ENCODE results near the gene DUOXA1.

The DUOXA1 gene

DNA sequence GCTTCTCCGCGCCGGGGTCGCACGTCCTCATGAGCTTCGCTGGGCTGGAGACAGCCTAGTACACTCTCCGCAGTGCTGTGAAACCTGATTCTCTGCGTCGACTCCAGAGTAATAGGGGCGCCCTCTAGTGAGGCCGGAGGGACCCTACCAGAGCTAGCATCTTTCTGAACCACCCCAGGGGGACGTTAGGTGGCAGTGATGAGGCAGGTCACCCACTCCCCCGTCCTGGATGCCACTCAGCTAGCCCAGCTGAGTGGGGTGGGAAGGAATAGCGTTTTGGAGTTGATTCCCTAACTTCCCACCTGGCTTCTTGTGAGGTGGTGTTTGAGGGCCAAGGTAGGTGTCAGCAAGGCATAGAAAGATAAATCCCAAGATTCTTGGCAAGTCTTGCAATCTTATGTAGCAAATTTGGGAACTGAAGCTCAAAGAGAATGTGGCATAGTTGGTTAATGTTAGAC is 11.5 kb downstream of the DUOXA1 start:
- peaks cover 0 to 67% (median 49%) of the 10 kb centered on the region in 5 experiments for H3K27me3 ChIP-seq (replicated peaks in 2 of 5; ENCODE audit: control insufficient read depth in 4 of 5, insufficient read depth in 5 of 5, low read length in 4 of 5)
- peaks cover 0 to 34% (median 18%) of the 10 kb centered on the region in 4 experiments for H3K4me1 ChIP-seq (ENCODE audit: control extremely low read depth in 1 of 4, control insufficient read depth in 4 of 4, insufficient read depth in 4 of 4, low read length in 3 of 4)
- H3K4me3 ChIP-seq (ENCODE audit: control insufficient read depth in 1 of 7, extremely low read depth in 1 of 7, insufficient read depth in 4 of 7, low read depth in 2 of 7, low read length in 6 of 7), result peak overlapping the region in 4 of 7 experiments; percentile 10 to 58 (median 56)
- 0% methylated on average over 14 of the region's 14 CpGs for WGBS (ENCODE audit: insufficient coverage)
- H3K27ac ChIP-seq (ENCODE audit: insufficient read depth in 1 of 2, low read depth in 1 of 2, low read length in 2 of 2, poor library complexity in 1 of 2, severe bottlenecking in 2 of 2), result no peak overlapping the region
- H3K9me3 ChIP-seq (ENCODE audit: control extremely low read depth in 1 of 5, control insufficient read depth in 4 of 5, insufficient read depth in 2 of 5, low read depth in 1 of 5, low read length in 4 of 5), result no peaks in the 10 kb centered on the region
- CTCF ChIA-PET, result interaction anchor here (0.6 to 1.8 kb wide), 21 partner anchors 8 to 529 kb away, joined by 3 to 13 read pairs (median 4); partner anchors contain the start of genes DUOX1 and DUOXA1
- POLR2A ChIA-PET, result no interaction called here
- DNase-seq, result peak; percentile 89 to 94 (median 91)
- H3K36me3 ChIP-seq (ENCODE audit: control insufficient read depth in 4 of 4, insufficient read depth in 4 of 4, low read length in 3 of 4), result no peaks in the 10 kb centered on the region

DNA sequence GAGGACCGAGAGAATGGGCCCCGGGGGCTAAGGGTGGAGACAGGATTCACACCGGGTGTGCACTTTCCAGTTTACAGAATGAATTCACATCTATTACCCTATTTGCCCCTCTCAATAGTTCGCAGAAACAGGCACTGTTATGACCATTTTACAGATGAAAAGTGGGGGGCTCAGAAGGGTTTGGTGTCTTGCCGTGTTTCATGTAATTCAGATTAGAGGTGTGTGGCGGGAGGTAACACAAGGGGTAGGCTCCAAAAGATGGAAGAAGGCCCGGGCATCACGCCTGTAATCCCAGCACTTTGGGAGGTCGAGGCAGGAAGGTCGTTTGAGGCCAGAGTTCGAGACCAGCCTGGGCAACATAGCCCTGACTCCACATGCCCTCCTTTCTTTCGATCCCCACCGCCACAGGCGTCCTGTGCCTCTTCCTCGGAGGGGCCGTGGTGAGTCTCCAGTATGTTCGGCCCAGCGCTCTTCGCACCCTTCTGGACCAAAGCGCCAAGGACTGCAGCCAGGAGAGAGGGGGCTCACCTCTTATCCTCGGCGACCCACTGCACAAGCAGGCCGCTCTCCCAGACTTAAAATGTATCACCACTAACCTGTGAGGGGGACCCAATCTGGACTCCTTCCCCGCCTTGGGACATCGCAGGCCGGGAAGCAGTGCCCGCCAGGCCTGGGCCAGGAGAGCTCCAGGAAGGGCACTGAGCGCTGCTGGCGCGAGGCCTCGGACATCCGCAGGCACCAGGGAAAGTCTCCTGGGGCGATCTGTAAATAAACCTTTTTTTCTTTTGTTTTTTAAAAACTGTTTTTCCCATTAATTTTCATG is 12.2 kb downstream of the DUOXA1 start:
- POLR2A ChIA-PET, result no interaction called here
- no peak for DNase-seq
- H3K27ac ChIP-seq (ENCODE audit: insufficient read depth in 1 of 2, low read depth in 1 of 2, low read length in 2 of 2, poor library complexity in 1 of 2, severe bottlenecking in 2 of 2), result no peak overlapping the region
- no peaks in the 10 kb centered on the region for H3K36me3 ChIP-seq (ENCODE audit: control insufficient read depth in 4 of 4, insufficient read depth in 4 of 4, low read length in 3 of 4)
- peaks cover 0 to 41% (median 23%) of the 10 kb centered on the region in 4 experiments for H3K4me1 ChIP-seq (ENCODE audit: control extremely low read depth in 1 of 4, control insufficient read depth in 4 of 4, insufficient read depth in 4 of 4, low read length in 3 of 4)
- H3K9me3 ChIP-seq (ENCODE audit: control extremely low read depth in 1 of 5, control insufficient read depth in 4 of 5, insufficient read depth in 2 of 5, low read depth in 1 of 5, low read length in 4 of 5), result no peaks in the 10 kb centered on the region
- CTCF ChIA-PET, result interaction anchor here (0.6 to 1.8 kb wide), 19 partner anchors 7 to 528 kb away, joined by 3 to 13 read pairs (median 5); partner anchors contain the start of genes DUOX1 and DUOXA1
- WGBS (ENCODE audit: insufficient coverage), result 18% methylated on average over 25 of the region's 33 CpGs
- peak overlapping the region in 4 of 7 experiments; percentile 10 to 58 (median 56) for H3K4me3 ChIP-seq (ENCODE audit: control insufficient read depth in 1 of 7, extremely low read depth in 1 of 7, insufficient read depth in 4 of 7, low read depth in 2 of 7, low read length in 6 of 7)
- peaks cover 0 to 67% (median 49%) of the 10 kb centered on the region in 5 experiments for H3K27me3 ChIP-seq (replicated peaks in 2 of 5; ENCODE audit: control insufficient read depth in 4 of 5, insufficient read depth in 5 of 5, low read length in 4 of 5)

DNA sequence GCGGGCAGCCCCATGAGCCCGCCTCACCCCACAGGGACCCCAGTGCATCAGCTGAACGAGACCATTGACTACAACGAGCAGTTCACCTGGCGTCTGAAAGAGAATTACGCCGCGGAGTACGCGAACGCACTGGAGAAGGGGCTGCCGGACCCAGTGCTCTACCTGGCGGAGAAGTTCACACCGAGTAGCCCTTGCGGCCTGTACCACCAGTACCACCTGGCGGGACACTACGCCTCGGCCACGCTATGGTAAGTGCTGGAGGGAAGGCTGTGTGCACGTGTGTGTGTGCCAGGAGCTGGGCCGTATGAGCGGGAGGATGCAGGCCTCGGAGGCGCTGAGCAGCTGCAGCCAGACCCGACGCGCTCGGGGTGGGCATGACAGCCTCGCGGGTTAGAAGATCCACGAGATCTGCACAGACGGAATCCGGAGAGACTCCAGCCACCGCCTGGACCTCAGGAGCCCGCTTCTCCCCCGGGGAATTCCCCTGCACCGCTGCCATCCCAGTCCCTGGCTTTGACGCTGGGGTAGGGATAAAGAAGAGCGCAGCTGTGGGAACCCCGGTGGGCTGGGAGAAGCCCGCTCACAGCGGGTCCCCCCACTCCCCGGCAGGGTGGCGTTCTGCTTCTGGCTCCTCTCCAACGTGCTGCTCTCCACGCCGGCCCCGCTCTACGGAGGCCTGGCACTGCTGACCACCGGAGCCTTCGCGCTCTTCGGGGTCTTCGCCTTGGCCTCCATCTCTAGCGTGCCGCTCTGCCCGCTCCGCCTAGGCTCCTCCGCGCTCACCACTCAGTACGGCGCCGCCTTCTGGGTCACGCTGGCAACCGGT is 13.0 kb downstream of the DUOXA1 start:
- CTCF ChIA-PET, result interaction anchor here (1.0 to 1.3 kb wide), 3 partner anchors 8 to 10 kb away, joined by 4 to 5 read pairs (median 5); no protein-coding TSS in a partner anchor
- H3K4me1 ChIP-seq (ENCODE audit: control extremely low read depth in 1 of 4, control insufficient read depth in 4 of 4, insufficient read depth in 4 of 4, low read length in 3 of 4), result peaks cover 0 to 49% (median 28%) of the 10 kb centered on the region in 4 experiments
- H3K27me3 ChIP-seq (replicated peaks in 2 of 5; ENCODE audit: control insufficient read depth in 4 of 5, insufficient read depth in 5 of 5, low read length in 4 of 5), result peaks cover 0 to 71% (median 50%) of the 10 kb centered on the region in 5 experiments
- POLR2A ChIA-PET, result no interaction called here
- H3K4me3 ChIP-seq (ENCODE audit: control insufficient read depth in 1 of 7, extremely low read depth in 1 of 7, insufficient read depth in 4 of 7, low read depth in 2 of 7, low read length in 6 of 7), result peak overlapping the region in 3 of 7 experiments; percentile 19 to 53 (median 42)
- no peaks in the 10 kb centered on the region for H3K9me3 ChIP-seq (ENCODE audit: control extremely low read depth in 1 of 5, control insufficient read depth in 4 of 5, insufficient read depth in 2 of 5, low read depth in 1 of 5, low read length in 4 of 5)
- WGBS (ENCODE audit: insufficient coverage), result 6% methylated on average over 58 of the region's 65 CpGs
- H3K27ac ChIP-seq (ENCODE audit: insufficient read depth in 1 of 2, low read depth in 1 of 2, low read length in 2 of 2, poor library complexity in 1 of 2, severe bottlenecking in 2 of 2), result no peak overlapping the region
- H3K36me3 ChIP-seq (ENCODE audit: control insufficient read depth in 4 of 4, insufficient read depth in 4 of 4, low read length in 3 of 4), result no peaks in the 10 kb centered on the region
- DNase-seq, result peak in 2 of 3 donors; percentile 52 to 53

DNA sequence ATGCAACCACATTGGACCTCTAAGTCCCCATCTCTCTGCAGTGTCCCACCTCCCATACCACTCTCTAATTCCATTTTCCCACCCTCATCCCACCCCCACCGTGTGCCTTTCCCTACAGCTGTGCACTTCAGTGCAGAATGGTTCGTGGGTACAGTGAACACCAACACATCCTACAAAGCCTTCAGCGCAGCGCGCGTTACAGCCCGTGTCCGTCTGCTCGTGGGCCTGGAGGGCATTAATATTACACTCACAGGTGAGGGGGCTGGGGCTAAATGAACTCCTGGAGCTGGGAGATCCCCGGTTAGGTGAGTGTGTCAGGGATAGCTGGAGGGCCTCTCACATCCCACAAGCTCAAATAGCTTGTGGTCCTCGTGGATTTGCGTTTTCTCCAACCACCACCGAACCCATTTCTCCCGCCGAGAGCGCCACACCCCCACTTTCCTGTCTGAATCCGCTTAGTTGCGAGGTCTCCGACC is 13.6 kb downstream of the DUOXA1 start:
- WGBS (ENCODE audit: insufficient coverage), result 7% methylated on average over 17 of the region's 19 CpGs
- peak overlapping the region in 2 of 7 experiments; percentile 19 to 53 for H3K4me3 ChIP-seq (ENCODE audit: control insufficient read depth in 1 of 7, extremely low read depth in 1 of 7, insufficient read depth in 4 of 7, low read depth in 2 of 7, low read length in 6 of 7)
- H3K36me3 ChIP-seq (ENCODE audit: control insufficient read depth in 4 of 4, insufficient read depth in 4 of 4, low read length in 3 of 4), result no peaks in the 10 kb centered on the region
- no peak for DNase-seq
- H3K9me3 ChIP-seq (ENCODE audit: control extremely low read depth in 1 of 5, control insufficient read depth in 4 of 5, insufficient read depth in 2 of 5, low read depth in 1 of 5, low read length in 4 of 5), result no peaks in the 10 kb centered on the region
- H3K4me1 ChIP-seq (ENCODE audit: control extremely low read depth in 1 of 4, control insufficient read depth in 4 of 4, insufficient read depth in 4 of 4, low read length in 3 of 4), result peaks cover 0 to 52% (median 29%) of the 10 kb centered on the region in 4 experiments
- H3K27ac ChIP-seq (ENCODE audit: insufficient read depth in 1 of 2, low read depth in 1 of 2, low read length in 2 of 2, poor library complexity in 1 of 2, severe bottlenecking in 2 of 2), result no peak overlapping the region
- ChIA-PET CTCF (interaction anchor here (1.0 to 1.7 kb wide), 4 partner anchors 9 to 15 kb away, joined by 4 to 5 read pairs (median 5); no protein-coding TSS in a partner anchor), POLR2A (no interaction called here)
- peaks cover 0 to 74% (median 51%) of the 10 kb centered on the region in 5 experiments for H3K27me3 ChIP-seq (replicated peaks in 2 of 5; ENCODE audit: control insufficient read depth in 4 of 5, insufficient read depth in 5 of 5, low read length in 4 of 5)

DNA sequence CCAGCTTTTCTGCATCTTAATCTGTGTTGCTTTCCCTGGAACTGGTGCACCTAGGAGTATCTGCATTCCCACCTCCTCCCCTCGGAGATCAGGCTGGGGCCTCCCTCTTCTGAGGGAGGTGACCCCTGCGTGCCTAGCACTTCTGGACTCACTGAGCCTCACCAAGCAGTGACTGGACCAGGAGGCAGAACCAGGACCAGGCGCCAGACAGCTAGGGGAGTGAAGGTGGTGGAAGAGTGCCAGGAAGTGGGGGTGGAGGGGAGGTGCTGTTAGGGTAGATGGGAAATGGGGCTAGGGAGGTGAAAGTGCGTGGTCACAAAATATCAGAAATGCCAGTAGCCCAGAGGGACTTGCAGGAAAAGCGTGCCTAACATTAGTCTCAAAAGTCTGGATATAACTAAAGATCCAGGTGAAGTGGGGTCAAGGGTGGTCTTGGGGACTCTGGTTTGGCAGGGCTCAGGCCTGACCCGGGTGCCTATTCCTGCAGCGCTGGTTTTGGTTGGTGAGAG is 14.3 kb downstream of the DUOXA1 start:
- DNase-seq, result no peak
- no peaks in the 10 kb centered on the region for H3K36me3 ChIP-seq (ENCODE audit: control insufficient read depth in 4 of 4, insufficient read depth in 4 of 4, low read length in 3 of 4)
- H3K27ac ChIP-seq (ENCODE audit: insufficient read depth in 1 of 2, low read depth in 1 of 2, low read length in 2 of 2, poor library complexity in 1 of 2, severe bottlenecking in 2 of 2), result no peak overlapping the region
- ChIA-PET CTCF (interaction anchor here (1.1 to 1.7 kb wide), 3 partner anchors 9 to 16 kb away, joined by 3 to 5 read pairs (median 5); no protein-coding TSS in a partner anchor), POLR2A (no interaction called here)
- WGBS (ENCODE audit: insufficient coverage), result 68% methylated on average over 6 of the region's 7 CpGs
- no peaks in the 10 kb centered on the region for H3K9me3 ChIP-seq (ENCODE audit: control extremely low read depth in 1 of 5, control insufficient read depth in 4 of 5, insufficient read depth in 2 of 5, low read depth in 1 of 5, low read length in 4 of 5)
- no peak overlapping the region for H3K4me3 ChIP-seq (ENCODE audit: control insufficient read depth in 1 of 7, extremely low read depth in 1 of 7, insufficient read depth in 4 of 7, low read depth in 2 of 7, low read length in 6 of 7)
- H3K27me3 ChIP-seq (replicated peaks in 2 of 5; ENCODE audit: control insufficient read depth in 4 of 5, insufficient read depth in 5 of 5, low read length in 4 of 5), result peaks cover 0 to 76% (median 51%) of the 10 kb centered on the region in 5 experiments
- peaks cover 0 to 52% (median 29%) of the 10 kb centered on the region in 4 experiments for H3K4me1 ChIP-seq (ENCODE audit: control extremely low read depth in 1 of 4, control insufficient read depth in 4 of 4, insufficient read depth in 4 of 4, low read length in 3 of 4)

GRCh38 chr15:45114751-45115085 is 15.0 kb downstream of the DUOXA1 start:
- no peak for DNase-seq
- WGBS (ENCODE audit: insufficient coverage), result 11% methylated on average over 2 of the region's 2 CpGs
- Histone ChIP-seq H3K27ac (ENCODE audit: insufficient read depth in 1 of 2, low read depth in 1 of 2, low read length in 2 of 2, poor library complexity in 1 of 2, severe bottlenecking in 2 of 2) (no peak overlapping the region), H3K36me3 (ENCODE audit: control insufficient read depth in 4 of 4, insufficient read depth in 4 of 4, low read length in 3 of 4) (no peaks in the 10 kb centered on the region), H3K4me3 (ENCODE audit: control insufficient read depth in 1 of 7, extremely low read depth in 1 of 7, insufficient read depth in 4 of 7, low read depth in 2 of 7, low read length in 6 of 7) (peak overlapping the region in 3 of 7 experiments; percentile 28 to 53 (median 52)), H3K4me1 (ENCODE audit: control extremely low read depth in 1 of 4, control insufficient read depth in 4 of 4, insufficient read depth in 4 of 4, low read length in 3 of 4) (peaks cover 0 to 52% (median 29%) of the 10 kb centered on the region in 4 experiments), H3K9me3 (ENCODE audit: control extremely low read depth in 1 of 5, control insufficient read depth in 4 of 5, insufficient read depth in 2 of 5, low read depth in 1 of 5, low read length in 4 of 5) (no peaks in the 10 kb centered on the region), H3K27me3 (replicated peaks in 2 of 5; ENCODE audit: control insufficient read depth in 4 of 5, insufficient read depth in 5 of 5, low read length in 4 of 5) (peaks cover 0 to 83% (median 57%) of the 10 kb centered on the region in 5 experiments)
- CTCF ChIA-PET, result interaction anchor here (1.1 to 1.7 kb wide), 2 partner anchors 10 to 16 kb away, joined by 3 to 5 read pairs; no protein-coding TSS in a partner anchor
- POLR2A ChIA-PET, result no interaction called here
